Mucosa of descending colon (tissue), 3 donors: ENCODE results near the gene TTYH2. TPM values are rescaled to one million over a fixed set of nuclear protein-coding genes. Genes with fewer than 3 reads are reported as not detected.

ENCODE experiments used
- ATAC-seq: fragments of 200-7000 bp; cut with Tn5 transposase; one replicate; pipeline ENCODE4 v1.9.1; 2020; ENCODE audit warnings: mild to moderate bottlenecking, moderate library complexity
- DNase-seq, 3 donors: peaks; one replicate each; pipeline ENCODE4 v3.0.0-alpha.2; 2020
- H3K36me3 ChIP-seq: fragments of 200-600 bp; one replicate; pipeline ENCODE4 v1.8.0; 2021; ENCODE audit warnings: low read depth, mild to moderate bottlenecking
- H3K4me1 ChIP-seq: fragments of 200-600 bp; one replicate; pipeline ENCODE4 v1.8.0; 2021; ENCODE audit warnings: low read depth, mild to moderate bottlenecking
- H3K4me3 ChIP-seq: fragments of 200-600 bp; one replicate; pipeline ENCODE4 v1.8.0; 2021; ENCODE audit warnings: mild to moderate bottlenecking
- H3K9me3 ChIP-seq: fragments of 200-600 bp; one replicate; pipeline ENCODE4 v1.8.0; 2021; ENCODE audit warnings: mild to moderate bottlenecking
- intact Hi-C, 2 donors: fragments of 100-400 bp; cut with DNase I in 1 of 2; cut with micrococcal nuclease in 1 of 2; formaldehyde crosslinking; loops; one replicate each; pipeline versions ENCODE4 v1.11.0 to v1.11.1; 2022; cut with DNase I, micrococcal nuclease
- total RNA-seq, 3 donors: library from RNA; stranded (reverse); fragmentation: NEBNext Ultra II Directional in 2 of 3; extraction: Animal tissue kit (Norgen Biotek cat#: 25700) in 2 of 3; gene quantifications; one replicate each; pipeline versions ENCODE4 v1.2.1 to v1.2.4, GENCODE V29; 2021 to 2023
- TF ChIP-seq, protein P1 (sequence below): fragments of 200-600 bp; IDR thresholded peaks from one replicate; pipeline ENCODE4 v1.8.0; 2022; ENCODE audit warnings: antibody characterized with exemption, mild to moderate bottlenecking
- donor health status: DM: no; HTN: no; CAD: no; lungs with moderate emphysema.
- donor health status: DM: no; HTN: no; CAD: no.
- donor health status: DM: no; HTN: yes; CAD: no.

The TTYH2 gene
- total RNA-seq, 3 donors from 2014 or later = 2.5 to 9.1 (median 3.1) TPM

DNA sequence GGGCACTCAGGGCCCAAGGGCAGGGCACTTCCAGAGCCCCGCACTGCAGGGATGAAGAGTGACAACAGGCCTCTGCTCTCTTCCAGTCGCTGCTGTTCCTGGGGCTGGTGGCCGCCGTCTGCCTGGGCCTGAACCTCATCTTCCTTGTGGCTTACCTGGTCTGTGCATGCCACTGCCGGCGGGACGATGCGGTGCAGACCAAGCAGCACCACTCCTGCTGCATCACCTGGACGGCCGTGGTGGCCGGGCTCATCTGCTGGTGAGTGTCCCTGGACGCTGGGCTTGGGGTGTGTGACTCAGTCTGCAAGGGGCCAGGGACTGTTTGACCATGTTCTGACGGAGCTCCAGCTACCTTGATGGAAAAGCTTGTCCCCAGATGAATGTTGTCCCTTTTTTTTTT, 9.0 kb downstream of the TTYH2 start:
- intact Hi-C loops = no loop called here
- DNase-seq (no peak), ATAC-seq (no peak)
- Histone ChIP-seq H3K4me3 (no peak overlapping the region), H3K36me3 (no peaks in the 10 kb centered on the region), H3K9me3 (no peaks in the 10 kb centered on the region), H3K4me1 (no peaks in the 10 kb centered on the region)
- TF ChIP-seq, protein P1, sequence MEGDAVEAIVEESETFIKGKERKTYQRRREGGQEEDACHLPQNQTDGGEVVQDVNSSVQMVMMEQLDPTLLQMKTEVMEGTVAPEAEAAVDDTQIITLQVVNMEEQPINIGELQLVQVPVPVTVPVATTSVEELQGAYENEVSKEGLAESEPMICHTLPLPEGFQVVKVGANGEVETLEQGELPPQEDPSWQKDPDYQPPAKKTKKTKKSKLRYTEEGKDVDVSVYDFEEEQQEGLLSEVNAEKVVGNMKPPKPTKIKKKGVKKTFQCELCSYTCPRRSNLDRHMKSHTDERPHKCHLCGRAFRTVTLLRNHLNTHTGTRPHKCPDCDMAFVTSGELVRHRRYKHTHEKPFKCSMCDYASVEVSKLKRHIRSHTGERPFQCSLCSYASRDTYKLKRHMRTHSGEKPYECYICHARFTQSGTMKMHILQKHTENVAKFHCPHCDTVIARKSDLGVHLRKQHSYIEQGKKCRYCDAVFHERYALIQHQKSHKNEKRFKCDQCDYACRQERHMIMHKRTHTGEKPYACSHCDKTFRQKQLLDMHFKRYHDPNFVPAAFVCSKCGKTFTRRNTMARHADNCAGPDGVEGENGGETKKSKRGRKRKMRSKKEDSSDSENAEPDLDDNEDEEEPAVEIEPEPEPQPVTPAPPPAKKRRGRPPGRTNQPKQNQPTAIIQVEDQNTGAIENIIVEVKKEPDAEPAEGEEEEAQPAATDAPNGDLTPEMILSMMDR = no peak

DNA sequence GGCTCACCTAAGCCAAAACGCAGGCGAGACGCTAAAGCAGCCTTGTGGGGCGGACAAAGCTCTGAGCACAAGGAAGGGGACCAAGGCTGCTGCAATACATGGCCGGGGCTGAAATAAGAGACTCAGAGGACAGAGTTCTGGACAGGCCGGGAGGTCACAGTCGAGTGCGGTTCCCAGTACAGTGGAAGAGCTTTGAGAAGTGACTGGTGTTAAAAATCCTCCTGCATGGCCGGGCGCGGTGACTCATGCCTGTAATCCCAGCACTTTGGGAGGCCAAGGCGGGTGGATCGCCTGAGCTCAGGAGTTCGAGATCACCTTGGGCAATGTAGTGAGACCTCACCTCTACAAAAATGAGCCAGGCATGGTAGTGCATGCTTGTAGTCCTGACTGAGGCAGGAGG, 10.5 kb downstream of the TTYH2 start:
- no peak for DNase-seq
- Histone ChIP-seq H3K36me3 (no peaks in the 10 kb centered on the region), H3K9me3 (no peaks in the 10 kb centered on the region), H3K4me3 (no peak overlapping the region), H3K4me1 (no peaks in the 10 kb centered on the region)
- ATAC-seq = no peak
- intact Hi-C loops = no loop called here
- TF ChIP-seq, protein P1 = no peak

DNA sequence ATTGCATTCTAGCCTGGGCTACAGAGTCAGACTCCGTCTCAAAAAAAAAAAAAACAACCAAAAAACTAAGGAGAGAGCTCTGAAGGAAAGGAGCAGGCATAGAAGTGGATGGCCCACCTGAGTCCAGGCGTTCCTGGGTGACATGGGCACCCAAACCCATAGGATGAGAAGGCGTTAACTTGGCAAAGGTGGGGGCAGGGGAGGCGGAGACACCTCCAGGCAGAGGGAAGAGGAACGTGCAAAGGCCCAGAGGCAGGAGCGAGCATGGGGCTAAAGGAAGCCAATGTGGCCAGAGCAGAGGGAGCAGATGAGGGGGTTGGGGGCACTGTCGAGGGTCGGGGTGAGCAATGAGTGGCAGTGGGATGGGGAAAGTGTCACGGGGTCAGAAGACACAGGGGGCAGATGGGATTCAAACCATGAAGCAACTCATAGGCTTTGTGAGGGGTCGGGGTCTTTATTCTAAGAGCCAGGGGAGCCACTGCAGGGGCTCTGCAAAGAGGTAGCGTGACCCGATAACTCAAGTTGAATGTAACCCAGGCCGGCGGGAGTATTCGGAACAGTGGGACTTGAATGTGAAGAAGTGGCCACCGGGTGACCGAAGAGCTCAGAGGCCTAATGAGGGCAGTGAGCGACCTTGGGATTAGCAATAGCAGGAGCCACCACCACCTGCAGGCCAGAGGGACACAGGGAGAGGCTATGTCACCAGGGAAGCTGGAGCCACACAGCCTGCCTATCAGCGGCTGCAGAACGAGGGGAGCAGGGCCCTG, 11.8 kb downstream of the TTYH2 start:
- intact Hi-C loops = no loop called here
- H3K4me1 ChIP-seq = no peaks in the 10 kb centered on the region
- DNase-seq = no peak
- no peaks in the 10 kb centered on the region for H3K36me3 ChIP-seq
- ATAC-seq = no peak
- TF ChIP-seq, protein P1 = no peak
- H3K9me3 ChIP-seq = no peaks in the 10 kb centered on the region
- H3K4me3 ChIP-seq = no peak overlapping the region

DNA sequence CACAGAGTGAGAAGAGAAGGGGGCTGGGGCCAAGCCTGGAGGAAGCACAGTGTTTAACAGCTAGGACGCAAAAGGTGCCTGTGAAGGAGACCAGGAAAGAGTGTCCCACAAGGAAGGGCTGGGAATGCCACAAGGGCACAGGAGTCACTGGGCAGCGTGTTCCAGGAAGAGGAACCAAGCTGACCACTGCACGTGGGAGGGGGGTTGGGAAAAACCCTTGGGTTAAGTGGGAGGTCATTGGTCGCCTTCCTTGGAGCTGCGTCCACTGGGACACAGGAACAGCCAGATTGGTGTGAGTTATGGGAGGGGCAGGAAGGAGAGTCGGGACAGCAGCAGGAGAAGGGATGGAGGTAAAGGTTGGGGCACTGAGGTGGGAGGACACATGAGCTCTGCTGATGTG, 12.9 kb downstream of the TTYH2 start:
- ATAC-seq = no peak
- Histone ChIP-seq H3K4me1 (no peaks in the 10 kb centered on the region), H3K4me3 (no peak overlapping the region), H3K36me3 (no peaks in the 10 kb centered on the region), H3K9me3 (no peaks in the 10 kb centered on the region)
- TF ChIP-seq, protein P1 = no peak
- no peak for DNase-seq
- intact Hi-C loops = no loop called here

DNA sequence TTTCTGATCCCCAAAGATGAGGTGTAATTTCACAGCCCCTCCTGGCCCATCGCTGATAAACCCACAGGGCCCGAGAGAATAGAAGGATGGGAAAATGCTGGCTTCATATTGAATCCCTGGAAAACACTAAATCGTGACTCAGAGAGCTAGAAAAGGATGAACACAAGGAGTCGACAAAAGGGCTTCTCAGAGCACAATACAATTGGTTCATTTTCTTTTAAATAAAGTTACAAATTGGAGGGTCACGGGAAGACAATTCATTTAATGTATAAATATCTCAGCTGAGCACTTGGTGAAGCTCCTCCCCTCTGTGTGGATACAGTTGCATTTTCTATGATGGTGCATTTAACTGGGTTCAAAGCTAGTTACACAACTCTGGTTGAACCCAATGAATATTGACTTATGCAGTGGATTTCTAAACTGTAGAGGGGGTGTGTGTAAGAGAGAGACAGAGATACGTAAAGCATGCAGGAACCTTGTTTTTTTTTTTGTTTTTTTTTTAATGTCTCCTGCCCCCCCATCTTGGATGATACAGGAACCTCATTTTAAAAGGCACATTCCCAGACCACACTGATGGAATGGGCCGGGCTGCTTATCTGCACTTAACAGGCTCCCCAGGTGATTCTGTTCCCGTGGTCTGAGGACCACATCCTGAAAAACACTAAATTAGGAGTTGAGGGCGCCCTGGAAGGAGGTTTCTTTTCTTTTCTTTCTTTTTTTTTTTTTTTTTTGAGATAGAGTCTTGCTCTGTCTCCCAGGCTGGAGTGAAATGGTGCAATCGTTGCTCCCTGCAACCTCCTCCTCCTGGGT, 14.1 kb downstream of the TTYH2 start:
- no peaks in the 10 kb centered on the region for H3K36me3 ChIP-seq
- intact Hi-C loops = no loop called here
- no peaks in the 10 kb centered on the region for H3K4me1 ChIP-seq
- ATAC-seq = no peak
- H3K9me3 ChIP-seq = no peaks in the 10 kb centered on the region
- TF ChIP-seq, protein P1 = no peak
- no peak overlapping the region for H3K4me3 ChIP-seq
- DNase-seq = no peak
